ENCODE data around the gene TES. TPM values are rescaled to one million over a fixed set of nuclear protein-coding genes. Genes with fewer than 3 reads are reported as not detected.
A peak's percentile ranks its signal among the peaks of the same experiment; 100 is the strongest.

TES gene
- total and polyA plus RNA-seq, 4 donors = 51.9 to 105 (median 78.0) TPM

- Histone ChIP-seq H3K9me3 (ENCODE audit: control insufficient read depth in 4 of 4, insufficient read depth in 3 of 4, low read length in 3 of 4) (no peaks in the 10 kb centered on the region), H3K4me3 (no peak overlapping the region), H3K27me3 (ENCODE audit: control insufficient read depth in 3 of 3, insufficient read depth in 3 of 3, low read length in 2 of 3) (no peaks in the 10 kb centered on the region), H3K9ac (ENCODE audit: insufficient read depth in 1 of 2, low read length in 2 of 2) (no peak overlapping the region), H3K36me3 (ENCODE audit: control insufficient read depth in 4 of 4, insufficient read depth in 4 of 4, low read length in 4 of 4) (no peaks in the 10 kb centered on the region), H3K4me1 (ENCODE audit: control insufficient read depth in 5 of 5, insufficient read depth in 5 of 5, low read length in 5 of 5) (no peaks in the 10 kb centered on the region), H3K27ac (ENCODE audit: low read depth in 1 of 2, low read length in 1 of 2) (no peak overlapping the region)
- 88% methylated on average over 1 of the region's 1 CpG for WGBS, 2 donors
- ATAC-seq (ENCODE audit: insufficient read depth, low FRiP score) (no peak), DNase-seq (no peak)
- TF ChIP-seq, protein P1, sequence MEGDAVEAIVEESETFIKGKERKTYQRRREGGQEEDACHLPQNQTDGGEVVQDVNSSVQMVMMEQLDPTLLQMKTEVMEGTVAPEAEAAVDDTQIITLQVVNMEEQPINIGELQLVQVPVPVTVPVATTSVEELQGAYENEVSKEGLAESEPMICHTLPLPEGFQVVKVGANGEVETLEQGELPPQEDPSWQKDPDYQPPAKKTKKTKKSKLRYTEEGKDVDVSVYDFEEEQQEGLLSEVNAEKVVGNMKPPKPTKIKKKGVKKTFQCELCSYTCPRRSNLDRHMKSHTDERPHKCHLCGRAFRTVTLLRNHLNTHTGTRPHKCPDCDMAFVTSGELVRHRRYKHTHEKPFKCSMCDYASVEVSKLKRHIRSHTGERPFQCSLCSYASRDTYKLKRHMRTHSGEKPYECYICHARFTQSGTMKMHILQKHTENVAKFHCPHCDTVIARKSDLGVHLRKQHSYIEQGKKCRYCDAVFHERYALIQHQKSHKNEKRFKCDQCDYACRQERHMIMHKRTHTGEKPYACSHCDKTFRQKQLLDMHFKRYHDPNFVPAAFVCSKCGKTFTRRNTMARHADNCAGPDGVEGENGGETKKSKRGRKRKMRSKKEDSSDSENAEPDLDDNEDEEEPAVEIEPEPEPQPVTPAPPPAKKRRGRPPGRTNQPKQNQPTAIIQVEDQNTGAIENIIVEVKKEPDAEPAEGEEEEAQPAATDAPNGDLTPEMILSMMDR (IDR thresholded peaks at IDR 0.05; ENCODE audit: control extremely low read depth, extremely low read depth) = no peak
Observed at GRCh38 chr7:116298055-116298454, 87.7 kb downstream of the TES start.

DNA sequence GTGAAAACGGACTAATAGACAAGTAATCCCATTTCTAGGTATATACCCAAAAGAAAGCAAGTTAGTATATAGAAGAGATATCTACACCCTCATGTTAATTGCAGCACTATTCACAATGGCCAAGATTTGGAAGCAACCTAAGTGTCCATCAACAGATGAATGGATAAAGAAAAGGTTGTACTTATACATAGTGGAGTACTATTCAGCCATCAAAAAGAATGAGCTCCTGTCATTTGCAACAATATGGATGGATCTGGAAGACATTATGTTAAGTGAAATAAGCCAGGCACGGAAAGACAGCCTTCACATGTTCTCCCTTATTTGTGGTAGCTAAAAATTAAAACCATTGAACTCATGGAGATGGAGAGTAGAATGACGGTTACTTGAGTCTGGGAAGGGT, 88.2 kb downstream of the TES start:
- Histone ChIP-seq H3K4me3 (no peak overlapping the region), H3K9ac (ENCODE audit: insufficient read depth in 1 of 2, low read length in 2 of 2) (no peak overlapping the region), H3K27me3 (ENCODE audit: control insufficient read depth in 3 of 3, insufficient read depth in 3 of 3, low read length in 2 of 3) (no peaks in the 10 kb centered on the region), H3K36me3 (ENCODE audit: control insufficient read depth in 4 of 4, insufficient read depth in 4 of 4, low read length in 4 of 4) (no peaks in the 10 kb centered on the region), H3K9me3 (ENCODE audit: control insufficient read depth in 4 of 4, insufficient read depth in 3 of 4, low read length in 3 of 4) (no peaks in the 10 kb centered on the region), H3K4me1 (ENCODE audit: control insufficient read depth in 5 of 5, insufficient read depth in 5 of 5, low read length in 5 of 5) (no peaks in the 10 kb centered on the region), H3K27ac (ENCODE audit: low read depth in 1 of 2, low read length in 1 of 2) (no peak overlapping the region)
- ATAC-seq (ENCODE audit: insufficient read depth, low FRiP score) (no peak), DNase-seq (no peak)
- 92 to 95% methylated on average over 3 of the region's 3 CpGs for WGBS, 2 donors
- TF ChIP-seq, protein P1 (IDR thresholded peaks at IDR 0.05; ENCODE audit: control extremely low read depth, extremely low read depth) = no peak

- Histone ChIP-seq H3K4me3 (no peak overlapping the region), H3K36me3 (ENCODE audit: control insufficient read depth in 4 of 4, insufficient read depth in 4 of 4, low read length in 4 of 4) (no peaks in the 10 kb centered on the region), H3K27ac (ENCODE audit: low read depth in 1 of 2, low read length in 1 of 2) (no peak overlapping the region), H3K4me1 (ENCODE audit: control insufficient read depth in 5 of 5, insufficient read depth in 5 of 5, low read length in 5 of 5) (no peaks in the 10 kb centered on the region), H3K27me3 (ENCODE audit: control insufficient read depth in 3 of 3, insufficient read depth in 3 of 3, low read length in 2 of 3) (no peaks in the 10 kb centered on the region), H3K9ac (ENCODE audit: insufficient read depth in 1 of 2, low read length in 2 of 2) (no peak overlapping the region), H3K9me3 (ENCODE audit: control insufficient read depth in 4 of 4, insufficient read depth in 3 of 4, low read length in 3 of 4) (no peaks in the 10 kb centered on the region)
- ATAC-seq (ENCODE audit: insufficient read depth, low FRiP score) (no peak), DNase-seq (peak; percentile 34 to 59 (median 37))
- TF ChIP-seq, protein P1 (IDR thresholded peaks at IDR 0.05; ENCODE audit: control extremely low read depth, extremely low read depth) = no peak
- 68 to 83% methylated on average over 5 of the region's 5 CpGs for WGBS, 2 donors
Observed at GRCh38 chr7:116305485-116306408, 95.4 kb downstream of the TES start.

Data from lung (tissue), 12 donors.